H7 (cell line): ENCODE measurements around the gene TMBIM1. TPM values are rescaled to one million over a fixed set of nuclear protein-coding genes. Genes with fewer than 3 reads are reported as not detected.

ENCODE experiments used
- DNase-seq: peaks from one replicate; pipeline ENCODE4 v3.0.0; 2012
- H3K27me3 ChIP-seq: 2 replicates; pipeline ENCODE4 v1.6.0; 2011; ENCODE audit warnings: mild to moderate bottlenecking, low read length; ENCODE audit not compliant: control insufficient read depth, insufficient read depth
- H3K36me3 ChIP-seq: replicated peaks from 2 replicates; pipeline ENCODE4 v1.5.1; 2011; ENCODE audit warnings: low read length; ENCODE audit not compliant: control insufficient read depth, insufficient read depth
- H3K4me3 ChIP-seq: 2 replicates; pipeline ENCODE4 v1.5.1; 2011; ENCODE audit warnings: low read depth, mild to moderate bottlenecking, control low read depth, low read length, moderate library complexity; ENCODE audit not compliant: insufficient read depth
- total RNA-seq: library from RNA; depleted of rRNA; stranded (reverse); fragments of >200 nt; shearing (Covaris generic); gene quantifications from 2 replicates; pipeline ENCODE4 v1.2.3, GENCODE V29; 2014; rRNA removed

The TMBIM1 gene
- total RNA-seq, 1 experiment from 2014 or later: 34.1 TPM

DNA sequence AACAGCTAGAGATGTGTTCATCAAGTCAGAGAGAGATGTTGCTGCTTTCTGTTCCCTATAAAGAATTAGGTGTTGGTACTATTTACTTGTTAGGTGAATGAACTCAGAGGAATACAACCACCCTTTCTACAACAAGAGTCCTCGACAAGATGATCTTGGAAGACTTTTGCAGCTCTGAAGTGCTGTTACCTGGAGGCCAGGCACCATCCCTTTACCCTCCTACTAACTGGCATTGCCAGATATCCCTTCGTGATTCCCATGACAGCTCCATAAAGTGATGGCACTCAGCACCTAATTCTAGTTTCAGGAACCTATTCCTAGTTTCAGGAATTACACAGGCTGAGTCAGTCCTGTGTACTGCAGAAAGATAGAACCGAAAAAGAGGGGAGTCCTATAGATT lies 65.4 kb downstream of the TMBIM1 start:
- H3K27me3 ChIP-seq: no peaks in the 10 kb centered on the region
- DNase-seq: no peak
- peaks cover 20% of the 10 kb centered on the region for H3K36me3 ChIP-seq
- H3K4me3 ChIP-seq: no peak overlapping the region

Other genes with a start within 250 kb of the TMBIM1 start
- gene RUFY4, start 223.2 kb downstream of the TMBIM1 start, total RNA-seq: not detected in 2 replicates
- gene CXCR2, start 166.5 kb downstream of the TMBIM1 start, total RNA-seq: not detected in 2 replicates
- not detected in 2 replicates for gene CXCR1, start 125.5 kb downstream of the TMBIM1 start, total RNA-seq
- 146 and 167 TPM in 2 replicates for gene ARPC2, start 75.3 kb downstream of the TMBIM1 start, total RNA-seq
- 0.11 TPM in 1 of 2 replicates, not detected in the other for gene GPBAR1, start 31.5 kb downstream of the TMBIM1 start, total RNA-seq
- 139 and 141 TPM in 2 replicates for gene AAMP, start 22.4 kb downstream of the TMBIM1 start, total RNA-seq
- gene PNKD, start 22.0 kb downstream of the TMBIM1 start, total RNA-seq: 46.5 and 61.3 TPM in 2 replicates
- gene CATIP, start 64.4 kb upstream of the TMBIM1 start, total RNA-seq: 0.76 TPM in 1 of 2 replicates, not detected in the other
- gene SLC11A1, start 89.8 kb upstream of the TMBIM1 start, total RNA-seq: not detected in 2 replicates
- 25.4 and 29.9 TPM in 2 replicates for gene CTDSP1, start 107.4 kb upstream of the TMBIM1 start, total RNA-seq
- gene VIL1, start 126.6 kb upstream of the TMBIM1 start, total RNA-seq: 0.07 and 3.0 TPM in 2 replicates